ENCODE results near the gene BMPR1A.

BMPR1A gene

GRCh38 chr10:86813982-86814381, 57.6 kb downstream of the BMPR1A start:
- no peak for DNase-seq

GRCh38 chr10:86815035-86815617, 58.7 kb downstream of the BMPR1A start:
- DNase-seq: no peak

GRCh38 chr10:86815640-86816039, 59.2 kb downstream of the BMPR1A start:
- no peak for DNase-seq

GRCh38 chr10:86817246-86817645, 60.8 kb downstream of the BMPR1A start:
- DNase-seq: no peak

- no peak for DNase-seq
These were observed 63.1 kb downstream of the BMPR1A start for GRCh38 chr10:86819567-86819966.

- no peak for DNase-seq
These were observed 64.1 kb downstream of the BMPR1A start for GRCh38 chr10:86820509-86820908.

- DNase-seq: no peak
These were observed 65.1 kb downstream of the BMPR1A start for GRCh38 chr10:86821388-86821999.

- DNase-seq: no peak
These were observed 67.1 kb downstream of the BMPR1A start for GRCh38 chr10:86823565-86823964.

GRCh38 chr10:86824151-86824550, 67.7 kb downstream of the BMPR1A start:
- no peak for DNase-seq

- no peak for DNase-seq
These were observed 68.9 kb downstream of the BMPR1A start for GRCh38 chr10:86825366-86825765.

- no peak for DNase-seq
These were observed 71.2 kb downstream of the BMPR1A start for GRCh38 chr10:86827639-86828038.

- no peak for DNase-seq
These were observed 71.7 kb downstream of the BMPR1A start for GRCh38 chr10:86828145-86828544.

- DNase-seq: no peak
These were observed 73.1 kb downstream of the BMPR1A start for GRCh38 chr10:86829472-86829871.

- no peak for DNase-seq
These were observed 73.7 kb downstream of the BMPR1A start for GRCh38 chr10:86830043-86830591.

GRCh38 chr10:86833969-86834368, 77.5 kb downstream of the BMPR1A start:
- DNase-seq: no peak

GRCh38 chr10:86836044-86836443, 79.6 kb downstream of the BMPR1A start:
- DNase-seq: no peak

- no peak for DNase-seq
These were observed 81.2 kb downstream of the BMPR1A start for GRCh38 chr10:86837663-86838062.

GRCh38 chr10:86840498-86840897, 84.1 kb downstream of the BMPR1A start:
- no peak for DNase-seq

- no peak for DNase-seq
These were observed 89.7 kb downstream of the BMPR1A start for GRCh38 chr10:86846088-86846487.

GRCh38 chr10:86848747-86849146, 92.3 kb downstream of the BMPR1A start:
- DNase-seq: no peak

GRCh38 chr10:86849181-86849894, 92.9 kb downstream of the BMPR1A start:
- DNase-seq: no peak

GRCh38 chr10:86850481-86850880, 94.1 kb downstream of the BMPR1A start:
- DNase-seq: no peak

- DNase-seq: no peak
These were observed 95.1 kb downstream of the BMPR1A start for GRCh38 chr10:86851328-86852207.
